IPS-15b (cell line): ENCODE measurements around the gene FAM217B.

ENCODE experiments used
- H3K27me3 ChIP-seq: one replicate; pipeline ENCODE4 v1.6.1; 2013; ENCODE audit warnings: low read length; ENCODE audit not compliant: control insufficient read depth, insufficient read depth
- H3K36me3 ChIP-seq: one replicate; pipeline ENCODE4 v1.6.1; 2013; ENCODE audit warnings: low read length; ENCODE audit not compliant: control insufficient read depth, insufficient read depth
- H3K4me1 ChIP-seq: one replicate; pipeline ENCODE4 v1.6.1; 2013; ENCODE audit warnings: mild to moderate bottlenecking, low read length; ENCODE audit not compliant: control insufficient read depth, insufficient read depth
- H3K4me3 ChIP-seq: one replicate; pipeline ENCODE4 v1.5.1; 2013; ENCODE audit warnings: low read depth, low read length
- H3K9ac ChIP-seq: one replicate; pipeline ENCODE4 v1.6.1; 2013; ENCODE audit warnings: low read depth, mild to moderate bottlenecking, low read length
- H3K9me3 ChIP-seq: one replicate; pipeline ENCODE4 v1.6.1; 2013; ENCODE audit warnings: mild to moderate bottlenecking, low read length; ENCODE audit not compliant: control insufficient read depth, insufficient read depth

The FAM217B gene

DNA sequence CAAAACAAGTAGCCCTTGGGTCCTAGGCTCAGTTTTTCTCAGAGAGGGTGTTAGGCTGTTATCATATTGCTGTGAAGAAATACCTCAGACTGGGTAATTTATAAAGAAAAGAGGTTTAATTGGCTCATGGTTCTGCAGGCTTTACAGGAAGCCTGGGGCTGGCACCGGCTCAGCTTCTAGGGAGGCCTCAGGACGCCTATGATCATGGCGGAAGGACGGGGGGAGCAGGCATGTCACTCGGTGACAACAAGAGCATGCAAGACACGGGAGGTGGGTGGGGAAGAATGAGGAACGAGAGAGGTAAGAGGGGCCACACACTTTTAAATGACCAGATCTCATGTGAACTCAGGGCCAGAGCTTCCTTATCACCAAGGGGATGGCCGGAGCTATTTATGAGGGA, 45.0 kb downstream of the FAM217B start:
- H3K4me3 ChIP-seq = no peak overlapping the region
- H3K9me3 ChIP-seq = no peaks in the 10 kb centered on the region
- H3K27me3 ChIP-seq = no peaks in the 10 kb centered on the region
- no peaks in the 10 kb centered on the region for H3K4me1 ChIP-seq
- no peak overlapping the region for H3K9ac ChIP-seq
- no peaks in the 10 kb centered on the region for H3K36me3 ChIP-seq

DNA sequence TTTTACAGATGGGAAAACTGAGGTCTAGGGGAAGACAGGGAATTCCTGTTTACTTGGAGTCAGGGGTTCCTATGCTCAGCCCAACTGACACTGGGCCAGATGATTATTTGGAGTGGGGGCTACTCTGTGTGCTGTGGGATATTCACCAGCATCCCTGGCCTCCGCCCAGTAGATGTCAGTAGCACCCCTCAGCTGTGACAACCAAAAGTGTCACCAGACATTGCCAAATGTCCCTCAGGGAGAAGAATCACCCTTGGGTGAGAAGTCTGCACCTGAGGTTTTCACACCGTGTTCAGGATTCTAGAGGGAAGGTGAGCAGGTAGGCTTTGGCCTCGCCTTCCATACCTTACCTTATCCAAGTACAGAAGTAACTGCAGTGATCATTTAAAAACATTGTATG, 45.7 kb downstream of the FAM217B start:
- Histone ChIP-seq H3K9me3 (no peaks in the 10 kb centered on the region), H3K4me3 (no peak overlapping the region), H3K36me3 (no peaks in the 10 kb centered on the region), H3K27me3 (no peaks in the 10 kb centered on the region), H3K9ac (no peak overlapping the region), H3K4me1 (no peaks in the 10 kb centered on the region)

DNA sequence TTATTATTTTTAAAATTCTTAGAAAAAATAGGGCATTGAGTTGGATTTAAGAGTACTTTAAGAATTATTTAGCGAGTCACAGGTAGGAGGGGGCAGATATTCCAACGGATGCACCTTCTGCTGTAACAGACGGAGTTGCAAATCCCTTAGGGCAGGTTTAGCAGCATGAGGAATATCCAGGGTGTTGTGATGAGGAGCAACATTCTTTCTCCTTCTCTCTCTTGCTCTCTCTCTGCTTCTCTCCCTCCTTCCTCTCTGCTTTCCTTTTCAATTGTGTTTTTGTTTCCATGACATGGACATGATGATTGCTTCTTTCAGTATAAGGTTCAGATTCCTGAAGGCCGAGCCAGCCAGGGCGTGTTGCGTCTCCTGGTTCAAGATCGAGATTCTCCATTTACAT, 46.9 kb downstream of the FAM217B start:
- no peaks in the 10 kb centered on the region for H3K4me1 ChIP-seq
- no peaks in the 10 kb centered on the region for H3K27me3 ChIP-seq
- no peaks in the 10 kb centered on the region for H3K36me3 ChIP-seq

DNA sequence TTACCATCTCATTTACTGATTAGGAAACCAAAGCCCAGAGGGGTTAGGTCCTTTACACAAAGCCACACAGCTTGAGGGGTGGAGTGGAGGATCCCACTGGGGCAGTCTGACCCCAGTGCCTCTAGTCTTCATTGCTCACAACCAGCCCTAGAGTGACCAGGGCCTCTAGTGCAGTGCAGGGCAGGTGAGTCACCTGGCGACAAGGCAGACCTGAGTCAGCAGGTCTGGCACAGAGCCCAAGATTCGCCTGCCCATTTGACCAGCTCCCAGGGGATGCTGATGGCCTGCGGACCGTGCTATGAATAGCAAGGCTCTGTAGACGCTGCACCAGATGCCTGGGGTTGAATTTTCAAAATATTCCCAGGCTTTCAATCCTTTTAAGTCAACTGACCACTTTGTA, 48.0 kb downstream of the FAM217B start:
- Histone ChIP-seq H3K9ac (no peak overlapping the region), H3K4me1 (no peaks in the 10 kb centered on the region), H3K27me3 (no peaks in the 10 kb centered on the region), H3K4me3 (no peak overlapping the region), H3K36me3 (no peaks in the 10 kb centered on the region), H3K9me3 (no peaks in the 10 kb centered on the region)

More for the DNA sequence above, 46.9 kb downstream of the FAM217B start:
- Histone ChIP-seq H3K4me3 (no peak overlapping the region), H3K9ac (no peak overlapping the region), H3K9me3 (no peaks in the 10 kb centered on the region)

DNA sequence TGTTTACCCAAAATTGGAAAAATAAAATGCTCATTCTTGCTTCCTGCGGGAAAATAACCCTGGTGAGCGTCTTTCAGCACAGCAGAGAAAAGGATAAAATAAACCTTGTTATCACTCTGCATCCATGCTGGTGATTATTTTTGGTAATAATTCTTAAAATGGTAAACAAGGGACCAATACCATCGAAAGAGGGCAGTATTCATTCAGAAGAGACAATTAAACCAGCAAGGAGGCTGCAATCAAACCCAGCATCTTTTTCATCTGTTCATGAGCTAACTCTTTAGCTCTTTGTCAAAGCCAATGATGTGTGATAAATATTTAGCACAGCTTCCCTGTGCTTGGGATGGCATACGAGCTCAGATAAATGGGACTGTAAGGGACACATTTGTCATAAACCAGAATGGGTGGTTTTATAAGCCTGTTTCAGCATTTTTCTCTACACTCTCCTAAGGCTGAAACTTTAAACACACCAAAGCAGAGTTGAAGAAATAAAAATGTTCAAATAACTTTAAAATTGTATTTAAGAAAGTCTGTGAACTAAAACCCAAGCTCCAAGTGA, 52.4 kb downstream of the FAM217B start:
- H3K9ac ChIP-seq = no peak overlapping the region
- H3K4me3 ChIP-seq = no peak overlapping the region
- H3K9me3 ChIP-seq = no peaks in the 10 kb centered on the region
- no peaks in the 10 kb centered on the region for H3K36me3 ChIP-seq
- H3K27me3 ChIP-seq = no peaks in the 10 kb centered on the region
- peaks cover 8% of the 10 kb centered on the region for H3K4me1 ChIP-seq

DNA sequence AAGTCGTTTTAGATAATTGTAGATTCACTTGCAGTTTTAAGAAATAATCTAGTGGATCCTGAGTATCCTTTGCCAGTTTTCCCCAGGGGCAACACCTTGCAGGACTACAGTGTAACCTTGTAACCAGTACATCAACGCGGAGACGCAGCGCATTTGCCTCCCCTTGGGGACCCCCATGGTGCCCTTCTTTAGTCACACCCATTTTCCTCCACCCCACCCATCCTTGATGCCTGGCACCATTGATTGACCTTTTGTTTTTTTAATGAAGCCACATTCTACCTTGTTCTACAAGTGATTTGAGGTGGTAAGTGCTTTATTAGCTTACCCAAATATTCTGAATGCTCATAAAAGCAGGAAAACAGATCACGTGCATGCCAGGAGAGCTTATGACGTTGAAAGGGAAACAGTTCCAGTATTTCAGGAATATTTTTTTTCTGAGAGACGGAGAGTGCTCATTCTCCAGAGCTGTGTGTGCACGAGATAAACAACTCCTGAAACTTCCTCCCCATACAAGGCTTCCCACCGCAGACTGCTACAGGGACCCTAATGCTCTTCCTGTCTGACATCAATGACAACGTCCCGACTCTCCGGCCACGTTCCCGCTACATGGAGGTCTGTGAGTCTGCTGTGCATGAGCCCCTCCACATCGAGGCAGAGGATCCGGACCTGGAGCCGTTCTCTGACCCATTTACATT, 53.7 kb downstream of the FAM217B start:
- Histone ChIP-seq H3K4me3 (peak overlapping the region; percentile 37), H3K36me3 (no peaks in the 10 kb centered on the region), H3K27me3 (no peaks in the 10 kb centered on the region), H3K4me1 (peaks cover 8% of the 10 kb centered on the region), H3K9ac (no peak overlapping the region), H3K9me3 (no peaks in the 10 kb centered on the region)

DNA sequence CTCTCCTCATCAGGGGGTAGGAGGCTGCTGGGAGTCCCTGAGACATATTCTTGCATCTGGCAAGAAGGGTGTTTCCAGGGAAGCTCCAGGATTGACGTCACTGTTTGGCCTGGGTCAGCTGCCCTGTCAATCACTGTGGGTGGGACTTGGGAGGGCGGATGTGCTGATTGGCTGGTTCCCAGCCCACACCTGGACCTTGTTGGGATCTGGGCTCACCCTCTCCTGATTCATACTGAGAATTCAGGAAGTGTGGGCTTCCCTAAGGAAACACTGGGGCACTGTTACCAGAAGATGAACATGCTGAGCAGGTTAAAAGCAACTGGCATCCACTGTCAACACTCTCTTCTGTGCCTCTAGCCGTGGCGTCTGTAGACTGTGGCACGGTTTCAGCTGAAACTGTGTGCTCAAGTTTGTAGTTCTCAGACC, 54.5 kb downstream of the FAM217B start:
- H3K9ac ChIP-seq = peak overlapping the region; percentile 17
- H3K4me1 ChIP-seq = peaks cover 8% of the 10 kb centered on the region

DNA sequence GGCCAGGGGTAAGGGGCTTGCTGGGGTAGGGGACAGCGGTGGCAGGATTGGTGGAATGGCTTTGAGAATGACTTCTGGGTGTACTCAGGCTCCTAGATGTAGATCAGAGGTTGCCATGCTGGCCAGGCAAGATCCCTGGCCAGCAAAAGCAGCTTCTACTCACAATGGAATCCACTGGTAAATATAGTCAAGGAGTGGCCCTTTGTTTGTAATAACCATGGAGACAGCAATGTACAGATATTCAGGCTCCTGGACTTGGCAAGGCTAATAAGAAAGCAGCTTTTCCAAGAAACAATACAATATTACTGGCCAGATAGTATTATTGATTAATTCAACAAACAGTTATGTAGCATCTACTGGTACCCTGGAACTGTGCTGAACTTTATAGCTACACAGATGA, 55.9 kb downstream of the FAM217B start:
- H3K9me3 ChIP-seq = no peaks in the 10 kb centered on the region
- H3K9ac ChIP-seq = no peak overlapping the region
- H3K4me1 ChIP-seq = peaks cover 8% of the 10 kb centered on the region
- no peak overlapping the region for H3K4me3 ChIP-seq
- no peaks in the 10 kb centered on the region for H3K36me3 ChIP-seq
- no peaks in the 10 kb centered on the region for H3K27me3 ChIP-seq

More for the DNA sequence above, 54.5 kb downstream of the FAM217B start:
- Histone ChIP-seq H3K9me3 (no peaks in the 10 kb centered on the region), H3K27me3 (no peaks in the 10 kb centered on the region), H3K4me3 (peak overlapping the region; percentile 37), H3K36me3 (no peaks in the 10 kb centered on the region)

DNA sequence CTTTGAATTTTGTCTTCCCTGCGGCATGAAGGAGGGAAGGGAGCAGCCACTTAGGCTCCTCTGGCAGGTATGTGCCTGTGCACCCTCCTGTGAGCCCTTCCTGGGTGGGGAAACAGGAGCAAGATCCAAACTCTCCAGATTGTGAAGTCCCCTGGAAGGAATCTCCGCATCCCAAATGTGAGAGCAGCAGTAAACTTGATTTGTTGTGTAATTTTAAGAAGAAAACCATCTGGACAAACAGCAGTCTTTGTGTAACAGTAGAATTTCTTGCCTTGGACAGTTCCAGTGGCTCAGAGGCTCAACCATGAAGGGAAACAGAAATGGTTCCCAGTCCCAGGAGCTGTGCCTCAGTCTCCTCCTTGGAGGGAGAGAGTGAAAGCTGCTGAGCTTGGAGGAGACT, 57.7 kb downstream of the FAM217B start:
- no peaks in the 10 kb centered on the region for H3K36me3 ChIP-seq
- H3K27me3 ChIP-seq = no peaks in the 10 kb centered on the region

More for the DNA sequence above, 57.7 kb downstream of the FAM217B start:
- peaks cover 8% of the 10 kb centered on the region for H3K4me1 ChIP-seq
- no peaks in the 10 kb centered on the region for H3K9me3 ChIP-seq
- H3K9ac ChIP-seq = no peak overlapping the region
- no peak overlapping the region for H3K4me3 ChIP-seq
